ENCODE data around the gene PKP4. TPM values are rescaled to one million over a fixed set of nuclear protein-coding genes. Genes with fewer than 3 reads are reported as not detected.

Gene PKP4
- total and polyA plus RNA-seq, 9 of the 15 experiments (the other 6 are each of a cell fraction or from before 2014, with no cell fraction given) = 24.6 to 99.1 (median 74.0) TPM

DNA sequence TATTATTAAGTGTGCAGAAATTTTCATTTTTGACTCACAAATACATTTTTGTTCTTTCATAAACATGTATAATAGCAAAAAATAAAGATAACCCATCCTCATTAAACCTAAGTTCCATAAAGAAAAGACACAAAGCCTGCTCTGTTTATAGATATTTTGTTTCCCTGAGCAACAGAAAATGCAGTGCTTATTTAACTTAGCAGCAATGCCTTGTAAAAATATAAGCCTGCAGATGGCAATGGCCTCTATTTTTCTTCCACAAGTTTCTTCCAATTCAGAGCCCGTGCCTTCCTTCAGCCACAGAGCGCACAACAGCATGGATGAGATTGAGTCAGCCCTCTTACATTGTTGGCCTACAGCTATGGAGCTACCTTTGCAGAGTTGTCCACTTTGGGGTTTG, 43.6 kb downstream of the PKP4 start (continued):
- TF ChIP-seq DMBX1 (CRISPR knock-in tag; IDR thresholded peaks at IDR 0.05; ENCODE audit: borderline replicate concordance) (no peak), POLR2AphosphoS5 (IDR thresholded peaks at IDR 0.05; ENCODE audit: control insufficient read depth, insufficient read depth, low read depth, low read length) (no peak), ARHGAP35 (IDR thresholded peaks at IDR 0.05; ENCODE audit: partially characterized antibody) (no peak)
- TF ChIP-seq, protein P1, sequence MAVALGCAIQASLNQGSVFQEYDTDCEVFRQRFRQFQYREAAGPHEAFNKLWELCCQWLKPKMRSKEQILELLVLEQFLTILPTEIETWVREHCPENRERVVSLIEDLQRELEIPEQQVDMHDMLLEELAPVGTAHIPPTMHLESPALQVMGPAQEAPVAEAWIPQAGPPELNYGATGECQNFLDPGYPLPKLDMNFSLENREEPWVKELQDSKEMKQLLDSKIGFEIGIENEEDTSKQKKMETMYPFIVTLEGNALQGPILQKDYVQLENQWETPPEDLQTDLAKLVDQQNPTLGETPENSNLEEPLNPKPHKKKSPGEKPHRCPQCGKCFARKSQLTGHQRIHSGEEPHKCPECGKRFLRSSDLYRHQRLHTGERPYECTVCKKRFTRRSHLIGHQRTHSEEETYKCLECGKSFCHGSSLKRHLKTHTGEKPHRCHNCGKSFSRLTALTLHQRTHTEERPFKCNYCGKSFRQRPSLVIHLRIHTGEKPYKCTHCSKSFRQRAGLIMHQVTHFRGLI (CRISPR knock-in tag; IDR thresholded peaks at IDR 0.05) = no peak
- TF ChIP-seq, protein P2, sequence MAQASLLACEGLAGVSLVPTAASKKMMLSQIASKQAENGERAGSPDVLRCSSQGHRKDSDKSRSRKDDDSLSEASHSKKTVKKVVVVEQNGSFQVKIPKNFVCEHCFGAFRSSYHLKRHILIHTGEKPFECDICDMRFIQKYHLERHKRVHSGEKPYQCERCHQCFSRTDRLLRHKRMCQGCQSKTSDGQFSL (CRISPR knock-in tag; IDR thresholded peaks at IDR 0.05) = no peak
- TF ChIP-seq, protein P2 (tag; IDR thresholded peaks at IDR 0.05) = no peak

DNA sequence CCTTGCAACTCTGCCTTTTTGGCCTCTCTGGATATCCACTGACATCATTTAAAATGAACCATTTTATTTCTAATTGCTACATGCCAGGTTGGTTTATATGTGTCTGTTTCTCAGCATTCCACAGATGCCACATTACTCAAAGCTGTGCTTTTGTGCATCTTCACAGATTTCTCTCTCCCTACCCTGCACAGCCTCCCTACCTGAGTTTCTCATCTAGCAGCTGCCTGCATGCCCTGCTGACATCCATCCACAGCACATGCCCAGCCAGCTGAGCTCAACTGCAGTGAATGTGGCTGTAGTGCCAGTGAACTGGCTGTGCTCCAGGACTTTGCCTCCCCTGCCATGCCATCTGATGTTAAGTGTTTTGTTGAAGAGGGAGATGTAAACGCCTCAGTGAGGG, 44.5 kb downstream of the PKP4 start:
- Histone ChIP-seq H3K4me2 (ENCODE audit: insufficient read depth, low read length) (no peak overlapping the region), H3K9ac (ENCODE audit: insufficient read depth in 1 of 2, low read depth in 2 of 2, low read length in 2 of 2) (no peak overlapping the region), H3K4me1 (replicated peaks in 1 of 2; ENCODE audit: control insufficient read depth in 2 of 2, insufficient read depth in 2 of 2, low read length in 2 of 2) (peaks cover 15 to 36% of the 10 kb centered on the region in 2 experiments), H3K79me2 (ENCODE audit: control insufficient read depth, insufficient read depth, low read length) (peaks cover 83% of the 10 kb centered on the region), H3K9me3 (replicated peaks; ENCODE audit: control insufficient read depth, insufficient read depth, low read depth, low read length) (no peaks in the 10 kb centered on the region), H3K27me3 (ENCODE audit: control insufficient read depth in 2 of 2, insufficient read depth in 2 of 2, low read length in 2 of 2) (no peaks in the 10 kb centered on the region), H2AFZ (ENCODE audit: low read depth, low read length) (no peak overlapping the region), H3K4me3 (no peak overlapping the region), H3K9me1 (ENCODE audit: control insufficient read depth, insufficient read depth, low read length) (peaks cover 7% of the 10 kb centered on the region), H3K27ac (ENCODE audit: extremely low read depth, low read depth, low read length) (no peak overlapping the region), H4K20me1 (replicated peaks; ENCODE audit: control insufficient read depth, insufficient read depth, low read length) (peaks cover 12% of the 10 kb centered on the region), H3K36me3 (ENCODE audit: control insufficient read depth, insufficient read depth, low read length) (peaks cover 4% of the 10 kb centered on the region; the same call in 2 of the 3 replicates)
- intact Hi-C loops (cut with micrococcal nuclease) (no loop called here), in situ Hi-C loops (cut with MboI) (no loop called here)
- WGBS (ENCODE audit: insufficient coverage, low coverage, missing lambda C conversion rate) = 72% methylated on average over 1 of the region's 1 CpG
- no peak for DNase-seq (ENCODE audit: extremely low read depth in 1 of 4, low spot score in 3 of 4)
- ChIA-PET CTCF (ENCODE audit: low intra/inter-chr PET ratio) (no interaction called here), POLR2A (interaction anchor here (1.0 to 1.3 kb wide), 4 partner anchors 10 to 28 kb away, joined by 3 to 4 read pairs (median 3); no protein-coding TSS in a partner anchor)
- no TSS peak for BruUV-seq (replicated peaks)
- ATAC-seq = no peak
- FAIRE-seq = no peak
- no peak for TF ChIP-seq TARDBP (IDR thresholded peaks at IDR 0.05)
- TF ChIP-seq, protein P3, sequence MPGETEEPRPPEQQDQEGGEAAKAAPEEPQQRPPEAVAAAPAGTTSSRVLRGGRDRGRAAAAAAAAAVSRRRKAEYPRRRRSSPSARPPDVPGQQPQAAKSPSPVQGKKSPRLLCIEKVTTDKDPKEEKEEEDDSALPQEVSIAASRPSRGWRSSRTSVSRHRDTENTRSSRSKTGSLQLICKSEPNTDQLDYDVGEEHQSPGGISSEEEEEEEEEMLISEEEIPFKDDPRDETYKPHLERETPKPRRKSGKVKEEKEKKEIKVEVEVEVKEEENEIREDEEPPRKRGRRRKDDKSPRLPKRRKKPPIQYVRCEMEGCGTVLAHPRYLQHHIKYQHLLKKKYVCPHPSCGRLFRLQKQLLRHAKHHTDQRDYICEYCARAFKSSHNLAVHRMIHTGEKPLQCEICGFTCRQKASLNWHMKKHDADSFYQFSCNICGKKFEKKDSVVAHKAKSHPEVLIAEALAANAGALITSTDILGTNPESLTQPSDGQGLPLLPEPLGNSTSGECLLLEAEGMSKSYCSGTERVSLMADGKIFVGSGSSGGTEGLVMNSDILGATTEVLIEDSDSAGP (CRISPR knock-in tag; IDR thresholded peaks at IDR 0.05) = no peak
- no peak for TF ChIP-seq ARID2 (IDR thresholded peaks at IDR 0.05)
